K562 (cell line): ENCODE results near the gene PIGL. TPM values are rescaled to one million over a fixed set of nuclear protein-coding genes. Genes with fewer than 3 reads are reported as not detected.

Experiments
- CAMTA2 ChIP-seq: fragments of 250-450 bp; sonication (Bioruptor Pico); conservative IDR thresholded peaks from 2 replicates; pipeline ENCODE4 v1.5.1; 2022
- CC2D1A ChIP-seq: fragments of 450-650 bp; IDR thresholded peaks from 2 replicates; pipeline ENCODE4 v1.6.1; 2017; ENCODE audit warnings: mild to moderate bottlenecking
- CREBBP ChIP-seq: IDR thresholded peaks from one replicate; pipeline ENCODE4 v1.6.1; 2012; ENCODE audit warnings: low read depth, mild to moderate bottlenecking, control low read depth, inconsistent platforms, low read length
- DDX20 ChIP-seq: fragments of 450-650 bp; IDR thresholded peaks from 2 replicates; pipeline ENCODE4 v1.6.1; 2016; ENCODE audit warnings: missing genetic modification characterization, low read depth, mild to moderate bottlenecking, missing compliant biosample characterization, moderate library complexity
- DPF2 ChIP-seq: fragments of 450-650 bp; IDR thresholded peaks from 2 replicates; pipeline ENCODE4 v1.6.1; 2016
- HNRNPUL1 ChIP-seq: fragments of 200-400 bp; formaldehyde crosslinking; IDR thresholded peaks from 2 replicates; pipeline ENCODE4 v1.6.1; 2017; ENCODE audit warnings: low read length
- ILK ChIP-seq: fragments of 450-650 bp; IDR thresholded peaks from 2 replicates; pipeline ENCODE4 v1.6.1; 2016; ENCODE audit warnings: missing genetic modification characterization, low read depth, mild to moderate bottlenecking, missing compliant biosample characterization, moderate library complexity, borderline replicate concordance
- POLR2H ChIP-seq: IDR thresholded peaks from 2 replicates; pipeline ENCODE4 v1.6.1; 2016; ENCODE audit warnings: missing genetic modification characterization, low read depth, mild to moderate bottlenecking, control low read depth, missing compliant biosample characterization, moderate library complexity
- POLR3A ChIP-seq: IDR thresholded peaks from 2 replicates; pipeline ENCODE4 v1.6.1; 2011; ENCODE audit warnings: borderline replicate concordance, mild to moderate bottlenecking, moderate library complexity; ENCODE audit not compliant: insufficient read length, insufficient read depth; ENCODE audit errors: extremely low read depth
- PRDM10 ChIP-seq: fragments of 450-650 bp; IDR thresholded peaks from 2 replicates; pipeline ENCODE4 v1.6.1; 2018; ENCODE audit not compliant: partially characterized antibody
- SRSF9 ChIP-seq: fragments of 200-400 bp; formaldehyde crosslinking; IDR thresholded peaks from 2 replicates; pipeline ENCODE4 v1.6.1; 2017; ENCODE audit warnings: low read depth, low read length, borderline replicate concordance
- ZNF277 ChIP-seq: fragments of 250-450 bp; sonication (Bioruptor Pico); IDR thresholded peaks from 2 replicates; pipeline ENCODE4 v1.8.0; 2022; ENCODE audit warnings: inconsistent platforms, mild to moderate bottlenecking, moderate library complexity, borderline replicate concordance
- ZNF407 ChIP-seq: fragments of 450-650 bp; IDR thresholded peaks from 2 replicates; pipeline ENCODE4 v1.6.1; 2016; ENCODE audit warnings: low read depth
- ZNF445 ChIP-seq: fragments of 250-450 bp; sonication (Bioruptor Pico); IDR thresholded peaks from 2 replicates; pipeline ENCODE4 v1.4.0; 2020; ENCODE audit warnings: low read depth, mild to moderate bottlenecking, moderate library complexity
- ZNF717 ChIP-seq: fragments of 250-450 bp; sonication (Bioruptor Pico); IDR thresholded peaks from 2 replicates; pipeline ENCODE4 v1.5.0; 2021
- polyA plus RNA-seq, 8 experiments: library from polyadenylated mRNA; depleted of rRNA in 4 of 8; stranded (reverse) in 5 of 8; unstranded in 3 of 8; fragments of >200 nt; fragmentation: Nextera tagmentation in 2 of 8; fragmentation: Illumina TruSeq in 1 of 8; extraction: Ambion mirVana in 2 of 8; extraction: Trizol in 1 of 8; gene quantifications; 2 replicates each; pipeline versions ENCODE4 v1.2.1 to v1.2.3, GENCODE V29; 2011 to 2014; ENCODE audit warnings: inconsistent platforms in 1 of 8, missing spikeins in 1 of 8
- total RNA-seq, 7 experiments: library from RNA; depleted of rRNA in 6 of 7; stranded (reverse); fragments of >200 nt in 6 of 7; fragmentation: Illumina TruSeq in 2 of 7; extraction: Trizol in 2 of 7; gene quantifications; 2 replicates each; pipeline versions ENCODE4 v1.2.1 to v1.2.3, GENCODE V29; 2011 to 2021; ENCODE audit warnings: low replicate concordance in 1 of 7

Gene PIGL
- total and polyA plus RNA-seq, 9 of the 15 experiments (the other 6 are each of a cell fraction or from before 2014, with no cell fraction given): 19.9 to 55.3 (median 29.6) TPM

GRCh38 chr17:16217002-16217635 lies at the start of gene PIGL (continued):
- no peak for TF ChIP-seq ZNF407
- no peak for TF ChIP-seq CC2D1A
- TF ChIP-seq SRSF9: no peak
- TF ChIP-seq ZNF445: no peak
- TF ChIP-seq POLR3A: no peak
- no peak for TF ChIP-seq CAMTA2
- TF ChIP-seq ZNF277: no peak
- TF ChIP-seq DPF2: peak; percentile 46; the same call in 1 of the 2 replicates
- TF ChIP-seq PRDM10: no peak
- TF ChIP-seq ZNF717 (CRISPR knock-in tag): no peak
- no peak for TF ChIP-seq ILK
- no peak for TF ChIP-seq DDX20 (tag)
- TF ChIP-seq HNRNPUL1: no peak
- no peak for TF ChIP-seq CREBBP
- peak; percentile 67 for TF ChIP-seq POLR2H (tag)
